Aorta (tissue), 5 donors: ENCODE results near the gene LPO. TPM values are rescaled to one million over a fixed set of nuclear protein-coding genes. Genes with fewer than 3 reads are reported as not detected.

Experiments used
- ATAC-seq: fragments of 200-7000 bp; cut with Tn5 transposase; one replicate; pipeline ENCODE4 v1.9.1; 2022; ENCODE audit warnings: moderate library complexity; ENCODE audit not compliant: low FRiP score
- DNase-seq, 2 donors: peaks; one replicate each; pipeline ENCODE4 v3.0.0-alpha.2; 2020
- H3K27ac ChIP-seq, 2 donors: one replicate each; pipeline ENCODE4 v1.5.1; 2013; ENCODE audit warnings: low read length in 2 of 2, mild to moderate bottlenecking in 2 of 2, moderate library complexity in 2 of 2, control low read depth in 1 of 2, inconsistent platforms in 1 of 2, low read depth in 1 of 2
- H3K27me3 ChIP-seq, 2 donors: one replicate each; pipeline ENCODE4 v1.6.1; 2013; ENCODE audit warnings: control low read depth in 1 of 2, low read length in 1 of 2, mild to moderate bottlenecking in 1 of 2, moderate library complexity in 1 of 2; ENCODE audit not compliant: insufficient read depth in 2 of 2, control insufficient read depth in 1 of 2
- H3K36me3 ChIP-seq, 2 donors: one replicate each; pipeline ENCODE4 v1.6.1; 2013; ENCODE audit warnings: control low read depth in 1 of 2, low read length in 1 of 2, mild to moderate bottlenecking in 1 of 2; ENCODE audit not compliant: insufficient read depth in 2 of 2, control insufficient read depth in 1 of 2
- H3K4me1 ChIP-seq, 2 donors: one replicate each; pipeline ENCODE4 v1.6.1; 2013; ENCODE audit warnings: low read length in 2 of 2, control low read depth in 1 of 2, mild to moderate bottlenecking in 1 of 2, moderate library complexity in 1 of 2; ENCODE audit not compliant: insufficient read depth in 2 of 2, control insufficient read depth in 1 of 2
- H3K4me3 ChIP-seq, 2 donors: one replicate each; pipeline ENCODE4 v1.5.1; 2013; ENCODE audit warnings: low read length in 2 of 2, control low read depth in 1 of 2, mild to moderate bottlenecking in 1 of 2
- H3K9me3 ChIP-seq: one replicate; pipeline ENCODE4 v1.6.1; 2013; ENCODE audit warnings: mild to moderate bottlenecking, low read length; ENCODE audit not compliant: control insufficient read depth
- WGBS, 2 donors: extraction: QIAGEN DNeasy Blood & Tissue Kit; methylation state at CpG; one replicate each; pipeline ENCODE4 v1.1.7; 2013; 5-methylcytosine and 5-hydroxymethylcytosine counted together
- intact Hi-C, 2 donors: fragments of 100-400 bp; cut with DNase I; formaldehyde crosslinking; loops; one replicate each; pipeline versions ENCODE4 v1.14.2 to v1.15.0; 2022
- polyA plus RNA-seq, 2 donors: library from polyadenylated mRNA; stranded (reverse); fragments of 200-250 nt; gene quantifications; one replicate each; pipeline ENCODE4 v1.2.3, GENCODE V29; 2013
- total RNA-seq, 2 donors: library from RNA; stranded (reverse); fragmentation: NEBNext Ultra II Directional; extraction: Animal tissue kit (Norgen Biotek cat#: 25700); gene quantifications; one replicate each; pipeline ENCODE4 v1.2.1, GENCODE V29; 2021
- donor health status: healthy with polysubstance abuse.
- donor health status: Bipolar disorder and iron deficiency.
- donor health status: DM: no; HTN: no; CAD: no.
- donor health status: DM: no; HTN: no; CAD: no.
- donor health status: DM: yes; HTN: yes; CAD: no.

The LPO gene
- total and polyA plus RNA-seq, 4 donors = not detected

GRCh38 chr17:58269557-58270291 is 31.3 kb downstream of the LPO start:
- Histone ChIP-seq H3K36me3 (no peaks in the 10 kb centered on the region), H3K27me3 (no peaks in the 10 kb centered on the region), H3K4me3 (no peak overlapping the region), H3K9me3 (no peaks in the 10 kb centered on the region), H3K4me1 (no peaks in the 10 kb centered on the region), H3K27ac (no peak overlapping the region)
- DNase-seq (no peak), ATAC-seq (no peak)
- intact Hi-C loops = no loop called here
- WGBS, 2 donors = 76 to 82% methylated on average over 9 of the region's 9 CpGs

- no peak for DNase-seq
- 82 to 84% methylated on average over 15 of the region's 15 CpGs for WGBS, 2 donors
- H3K9me3 ChIP-seq = no peaks in the 10 kb centered on the region
- H3K27me3 ChIP-seq = no peaks in the 10 kb centered on the region
- no peak overlapping the region for H3K27ac ChIP-seq
- H3K4me1 ChIP-seq = no peaks in the 10 kb centered on the region
- intact Hi-C loops = no loop called here
- no peaks in the 10 kb centered on the region for H3K36me3 ChIP-seq
- no peak for ATAC-seq
- H3K4me3 ChIP-seq = no peak overlapping the region
Observed at GRCh38 chr17:58270476-58271215, 32.3 kb downstream of the LPO start.

- Histone ChIP-seq H3K4me3 (no peak overlapping the region), H3K27me3 (no peaks in the 10 kb centered on the region), H3K9me3 (no peaks in the 10 kb centered on the region), H3K4me1 (no peaks in the 10 kb centered on the region), H3K27ac (no peak overlapping the region), H3K36me3 (no peaks in the 10 kb centered on the region)
- ATAC-seq (no peak), DNase-seq (no peak)
- WGBS, 2 donors = 91 to 94% methylated on average over 21 of the region's 21 CpGs
- intact Hi-C loops = no loop called here
Observed at GRCh38 chr17:58271216-58271931, 33.0 kb downstream of the LPO start.

GRCh38 chr17:58272367-58273280 is 34.2 kb downstream of the LPO start:
- no peak for ATAC-seq
- H3K4me3 ChIP-seq = no peak overlapping the region
- no peaks in the 10 kb centered on the region for H3K27me3 ChIP-seq
- intact Hi-C loops = no loop called here
- no peak overlapping the region for H3K27ac ChIP-seq
- no peaks in the 10 kb centered on the region for H3K4me1 ChIP-seq
- no peak for DNase-seq
- no peaks in the 10 kb centered on the region for H3K36me3 ChIP-seq
- H3K9me3 ChIP-seq = no peaks in the 10 kb centered on the region
- 81% methylated on average over 12 of the region's 12 CpGs for WGBS, 2 donors

GRCh38 chr17:58273453-58274104 is 35.2 kb downstream of the LPO start:
- no peak for DNase-seq
- H3K27ac ChIP-seq = no peak overlapping the region
- 85 to 87% methylated on average over 15 of the region's 15 CpGs for WGBS, 2 donors
- no peak for ATAC-seq
- no peaks in the 10 kb centered on the region for H3K4me1 ChIP-seq
- no peaks in the 10 kb centered on the region for H3K27me3 ChIP-seq
- intact Hi-C loops = no loop called here
- no peak overlapping the region for H3K4me3 ChIP-seq
- H3K36me3 ChIP-seq = no peaks in the 10 kb centered on the region
- H3K9me3 ChIP-seq = no peaks in the 10 kb centered on the region

GRCh38 chr17:58275417-58275816 is 37.0 kb downstream of the LPO start:
- intact Hi-C loops = no loop called here
- Histone ChIP-seq H3K27me3 (no peaks in the 10 kb centered on the region), H3K36me3 (no peaks in the 10 kb centered on the region), H3K4me3 (no peak overlapping the region), H3K9me3 (no peaks in the 10 kb centered on the region), H3K4me1 (no peaks in the 10 kb centered on the region), H3K27ac (no peak overlapping the region)
- ATAC-seq (no peak), DNase-seq (no peak)
- 90% methylated on average over 10 of the region's 10 CpGs for WGBS, 2 donors

- Histone ChIP-seq H3K27ac (no peak overlapping the region), H3K27me3 (no peaks in the 10 kb centered on the region), H3K36me3 (no peaks in the 10 kb centered on the region), H3K9me3 (no peaks in the 10 kb centered on the region), H3K4me3 (no peak overlapping the region), H3K4me1 (no peaks in the 10 kb centered on the region)
- ATAC-seq (no peak), DNase-seq (no peak)
- WGBS, 2 donors = 57 to 62% methylated on average over 2 of the region's 2 CpGs
- intact Hi-C loops = no loop called here
Observed at GRCh38 chr17:58276423-58276822, 38.0 kb downstream of the LPO start.
